Liver (tissue), 9 donors: Measurements from ENCODE around the gene HIPK2. TPM values are rescaled to one million over a fixed set of nuclear protein-coding genes. Genes with fewer than 3 reads are reported as not detected.

ENCODE experiments used
- DNase-seq: peaks from one replicate; pipeline ENCODE4 v3.0.0-alpha.2; 2017; ENCODE audit warnings: low spot score
- H3K27ac ChIP-seq, 2 donors: one replicate each; pipeline ENCODE4 v1.7.0; 2013; ENCODE audit warnings: inconsistent platforms in 2 of 2, low read length in 2 of 2, control low read depth in 1 of 2, low read depth in 1 of 2, mild to moderate bottlenecking in 1 of 2
- H3K27me3 ChIP-seq, 4 donors: one replicate each; pipeline versions ENCODE4 v1.6.1 to v1.7.0; 2013; ENCODE audit warnings: low read length in 3 of 4, inconsistent platforms in 1 of 4, mild to moderate bottlenecking in 1 of 4, moderate library complexity in 1 of 4; ENCODE audit not compliant: control insufficient read depth in 4 of 4, insufficient read depth in 4 of 4
- H3K36me3 ChIP-seq, 4 donors: one replicate each; pipeline versions ENCODE4 v1.6.1 to v1.7.0; 2013; ENCODE audit warnings: low read length in 3 of 4, mild to moderate bottlenecking in 3 of 4, low read depth in 1 of 4, moderate library complexity in 1 of 4; ENCODE audit not compliant: control insufficient read depth in 4 of 4, insufficient read depth in 3 of 4
- H3K4me1 ChIP-seq, 4 donors: one replicate each; pipeline versions ENCODE4 v1.6.1 to v1.7.0; 2013; ENCODE audit warnings: low read length in 3 of 4, mild to moderate bottlenecking in 3 of 4, moderate library complexity in 1 of 4; ENCODE audit not compliant: control insufficient read depth in 4 of 4, insufficient read depth in 4 of 4
- H3K4me3 ChIP-seq, 3 donors: one replicate each; pipeline versions ENCODE4 v1.6.1 to v1.7.0; 2013; ENCODE audit warnings: low read length in 3 of 3, control low read depth in 1 of 3, low read depth in 1 of 3, mild to moderate bottlenecking in 1 of 3
- H3K9ac ChIP-seq, 2 donors: one replicate each; pipeline ENCODE4 v1.7.0; 2013; ENCODE audit warnings: low read length in 2 of 2, mild to moderate bottlenecking in 2 of 2, moderate library complexity in 2 of 2, control low read depth in 1 of 2, low read depth in 1 of 2
- H3K9me3 ChIP-seq, 4 donors: one replicate each; pipeline versions ENCODE4 v1.6.1 to v1.7.0; 2013; ENCODE audit warnings: low read length in 3 of 4; ENCODE audit not compliant: control insufficient read depth in 4 of 4
- CTCF ChIP-seq: fragments of 150-350 bp; IDR thresholded peaks from 2 replicates; pipeline ENCODE4 v1.5.1; 2017; ENCODE audit warnings: improper control_type of control experiment, low read depth, low read length; ENCODE audit not compliant: missing input control
- EGR1 ChIP-seq, 2 donors: IDR thresholded peaks; 2 replicates each; pipeline ENCODE4 v1.6.1; 2016 to 2018; ENCODE audit warnings: antibody characterized with exemption in 2 of 2, low read depth in 2 of 2
- FOXA1 ChIP-seq: IDR thresholded peaks from 2 replicates; pipeline ENCODE4 v1.6.1; 2016; ENCODE audit warnings: antibody characterized with exemption
- GABPA ChIP-seq, 2 donors: IDR thresholded peaks in 1 of 2; conservative IDR thresholded peaks in 1 of 2; 2 replicates each; pipeline ENCODE4 v1.6.1; 2016; ENCODE audit warnings: antibody characterized with exemption in 2 of 2, mild to moderate bottlenecking in 1 of 2, moderate library complexity in 1 of 2
- HNF4A ChIP-seq, 2 donors: conservative IDR thresholded peaks; 2 replicates each; pipeline ENCODE4 v1.6.1; 2016; ENCODE audit warnings: antibody characterized with exemption in 2 of 2, mild to moderate bottlenecking in 2 of 2
- HNF4G ChIP-seq: IDR thresholded peaks from 2 replicates; pipeline ENCODE4 v1.6.1; 2016; ENCODE audit warnings: antibody characterized with exemption
- JUND ChIP-seq, 2 donors: IDR thresholded peaks; 2 replicates each; pipeline ENCODE4 v1.6.1; 2016; ENCODE audit warnings: antibody characterized with exemption in 2 of 2
- NR2F2 ChIP-seq: IDR thresholded peaks from 2 replicates; pipeline ENCODE4 v1.6.1; 2016; ENCODE audit warnings: antibody characterized with exemption
- RAD21 ChIP-seq, 2 donors: IDR thresholded peaks; 2 replicates each; pipeline ENCODE4 v1.6.1; 2016; ENCODE audit warnings: antibody characterized with exemption in 2 of 2, mild to moderate bottlenecking in 2 of 2
- RXRA ChIP-seq, 2 donors: IDR thresholded peaks; 2 replicates each; pipeline ENCODE4 v1.6.1; 2017 to 2018; ENCODE audit warnings: antibody characterized with exemption in 2 of 2, mild to moderate bottlenecking in 1 of 2
- SP1 ChIP-seq: IDR thresholded peaks from 2 replicates; pipeline ENCODE4 v1.6.1; 2018; ENCODE audit warnings: antibody characterized with exemption, mild to moderate bottlenecking
- TAF1 ChIP-seq: conservative IDR thresholded peaks from 2 replicates; pipeline ENCODE4 v1.6.1; 2016; ENCODE audit warnings: antibody characterized with exemption, mild to moderate bottlenecking
- WGBS: extraction: QIAGEN DNeasy Blood & Tissue Kit; methylation state at CpG from one replicate; pipeline ENCODE4 v1.1.7; 2013; 5-methylcytosine and 5-hydroxymethylcytosine counted together
- polyA plus RNA-seq, 2 donors: library from polyadenylated mRNA; stranded (reverse) in 1 of 2; unstranded in 1 of 2; fragments of 200-250 nt in 1 of 2; fragments of >200 nt in 1 of 2; fragmentation: Nextera tagmentation in 1 of 2; extraction: Ambion mirVana in 1 of 2; gene quantifications; one replicate each; pipeline versions ENCODE4 v1.2.1 to v1.2.3, GENCODE V29; 2013 to 2015
- total RNA-seq, 2 donors: library from RNA; depleted of rRNA; stranded (reverse); fragments of >200 nt; gene quantifications; one replicate each; pipeline ENCODE4 v1.2.3, GENCODE V29; 2014
- TF ChIP-seq, protein P1 (sequence below): IDR thresholded peaks from 2 replicates; pipeline ENCODE4 v1.6.1; 2016; ENCODE audit warnings: antibody characterized with exemption
- TF ChIP-seq, protein P2 (sequence below): IDR thresholded peaks from 2 replicates; pipeline ENCODE4 v1.6.1; 2016; ENCODE audit warnings: antibody characterized with exemption
- TF ChIP-seq, protein P3 (sequence below): IDR thresholded peaks from 2 replicates; pipeline ENCODE4 v1.6.1; 2016; ENCODE audit warnings: antibody characterized with exemption
- donor health status: healthy.
- donor health status: healthy.
- donor health status: healthy.
- donor health status: healthy.
- donor health status: healthy.

The HIPK2 gene
- total and polyA plus RNA-seq, 4 donors: 13.1 to 48.8 (median 16.6) TPM

- no peaks in the 10 kb centered on the region for H3K9me3 ChIP-seq
- DNase-seq: no peak
- peak overlapping the region; percentile 84 to 96 for H3K27ac ChIP-seq
- no peaks in the 10 kb centered on the region for H3K36me3 ChIP-seq
- no peak overlapping the region for H3K4me3 ChIP-seq
- 79% methylated on average over 10 of the region's 10 CpGs for WGBS
- TF ChIP-seq EGR1 (IDR thresholded peaks at IDR 0.05; ENCODE audit: low read depth in 2 of 2): peak in 1 of 2 donors; percentile 19
- TF ChIP-seq, protein P1, sequence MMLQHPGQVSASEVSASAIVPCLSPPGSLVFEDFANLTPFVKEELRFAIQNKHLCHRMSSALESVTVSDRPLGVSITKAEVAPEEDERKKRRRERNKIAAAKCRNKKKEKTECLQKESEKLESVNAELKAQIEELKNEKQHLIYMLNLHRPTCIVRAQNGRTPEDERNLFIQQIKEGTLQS: no peak
- H3K4me1 ChIP-seq: peaks cover 18 to 74% (median 58%) of the 10 kb centered on the region in 4 donors
- H3K27me3 ChIP-seq: no peaks in the 10 kb centered on the region
- H3K9ac ChIP-seq: no peak overlapping the region
Measured at GRCh38 chr7:139737221-139738100, 40.3 kb downstream of the HIPK2 start.

DNA sequence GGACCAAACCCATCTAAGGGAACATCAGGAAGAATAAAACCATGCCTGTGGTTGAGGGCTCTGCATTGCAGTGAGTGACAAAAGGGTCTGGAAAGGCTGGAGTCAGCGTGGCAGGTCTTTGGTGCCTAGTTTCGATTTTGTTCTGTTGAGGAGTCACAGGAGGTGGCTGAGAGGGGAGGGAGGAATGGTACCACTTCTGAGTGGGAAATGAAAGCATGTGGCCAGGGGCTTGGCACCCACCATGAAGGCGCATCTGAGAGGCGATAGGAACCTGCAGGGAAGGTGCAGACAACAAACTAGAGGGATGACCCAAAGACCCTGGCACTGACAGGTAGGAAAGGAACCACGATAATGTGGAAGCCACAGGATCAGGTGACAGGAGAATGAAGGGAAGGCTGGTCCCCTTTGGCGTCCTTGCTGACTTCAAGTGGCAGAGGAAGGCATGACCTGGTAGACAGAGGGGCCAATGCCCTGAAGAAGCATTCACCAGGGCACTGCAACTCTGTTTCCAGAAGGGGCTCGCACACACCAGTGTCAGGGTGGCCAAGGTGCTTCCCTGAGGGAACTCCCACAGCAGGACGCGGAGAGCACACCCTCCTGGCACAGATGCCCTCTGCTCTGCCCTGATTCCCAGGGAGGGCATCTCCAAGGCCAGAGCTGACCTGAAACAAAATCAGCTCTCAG lies 41.7 kb downstream of the HIPK2 start:
- 83% methylated on average over 9 of the region's 9 CpGs for WGBS
- no peak for TF ChIP-seq CTCF
- no peak for TF ChIP-seq FOXA1
- no peak for TF ChIP-seq EGR1 (IDR thresholded peaks at IDR 0.05; ENCODE audit: low read depth in 2 of 2)
- TF ChIP-seq RAD21 (IDR thresholded peaks at IDR 0.05): no peak
- TF ChIP-seq NR2F2: no peak

DNA sequence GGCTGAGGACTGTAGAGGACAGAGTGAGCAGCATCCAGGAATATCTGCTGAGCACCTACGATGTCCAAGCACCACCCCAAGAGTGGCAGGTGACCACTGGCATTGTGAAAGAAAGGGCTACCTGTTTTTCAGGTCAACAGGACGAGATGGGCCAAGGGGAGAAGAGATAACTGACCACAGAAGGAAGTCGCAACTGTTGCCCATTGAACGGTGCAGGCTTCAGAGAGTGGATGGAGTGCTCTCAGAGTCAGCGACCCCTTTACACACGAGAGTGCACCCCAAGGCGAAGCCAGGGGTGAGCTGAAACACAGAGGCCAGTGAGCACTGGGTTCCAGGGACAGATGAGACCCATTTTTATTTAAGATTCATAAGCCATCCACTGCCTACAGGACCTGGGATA lies 42.3 kb downstream of the HIPK2 start:
- Histone ChIP-seq H3K9me3 (no peaks in the 10 kb centered on the region), H3K4me3 (no peak overlapping the region), H3K36me3 (no peaks in the 10 kb centered on the region), H3K9ac (no peak overlapping the region), H3K27me3 (no peaks in the 10 kb centered on the region), H3K4me1 (peaks cover 15 to 80% (median 64%) of the 10 kb centered on the region in 4 donors), H3K27ac (peak overlapping the region in 1 of 2 donors; percentile 42)
- WGBS: 77% methylated on average over 7 of the region's 7 CpGs
- no peak for TF ChIP-seq FOXA1
- no peak for TF ChIP-seq RAD21 (IDR thresholded peaks at IDR 0.05)
- TF ChIP-seq HNF4A (conservative IDR thresholded peaks at IDR 0.05): no peak
- TF ChIP-seq HNF4G: no peak
- TF ChIP-seq, protein P2, sequence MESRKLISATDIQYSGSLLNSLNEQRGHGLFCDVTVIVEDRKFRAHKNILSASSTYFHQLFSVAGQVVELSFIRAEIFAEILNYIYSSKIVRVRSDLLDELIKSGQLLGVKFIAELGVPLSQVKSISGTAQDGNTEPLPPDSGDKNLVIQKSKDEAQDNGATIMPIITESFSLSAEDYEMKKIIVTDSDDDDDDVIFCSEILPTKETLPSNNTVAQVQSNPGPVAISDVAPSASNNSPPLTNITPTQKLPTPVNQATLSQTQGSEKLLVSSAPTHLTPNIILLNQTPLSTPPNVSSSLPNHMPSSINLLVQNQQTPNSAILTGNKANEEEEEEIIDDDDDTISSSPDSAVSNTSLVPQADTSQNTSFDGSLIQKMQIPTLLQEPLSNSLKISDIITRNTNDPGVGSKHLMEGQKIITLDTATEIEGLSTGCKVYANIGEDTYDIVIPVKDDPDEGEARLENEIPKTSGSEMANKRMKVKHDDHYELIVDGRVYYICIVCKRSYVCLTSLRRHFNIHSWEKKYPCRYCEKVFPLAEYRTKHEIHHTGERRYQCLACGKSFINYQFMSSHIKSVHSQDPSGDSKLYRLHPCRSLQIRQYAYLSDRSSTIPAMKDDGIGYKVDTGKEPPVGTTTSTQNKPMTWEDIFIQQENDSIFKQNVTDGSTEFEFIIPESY: no peak
- TF ChIP-seq TAF1: no peak
- no peak for TF ChIP-seq JUND (IDR thresholded peaks at IDR 0.05)
- TF ChIP-seq SP1: no peak
- TF ChIP-seq GABPA (IDR thresholded peaks at IDR 0.05 in 1 of 2, conservative IDR thresholded peaks at IDR 0.05 in 1 of 2): no peak
- TF ChIP-seq, protein P3, sequence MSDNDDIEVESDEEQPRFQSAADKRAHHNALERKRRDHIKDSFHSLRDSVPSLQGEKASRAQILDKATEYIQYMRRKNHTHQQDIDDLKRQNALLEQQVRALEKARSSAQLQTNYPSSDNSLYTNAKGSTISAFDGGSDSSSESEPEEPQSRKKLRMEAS: no peak
- no peak for TF ChIP-seq RXRA (IDR thresholded peaks at IDR 0.05)
- no peak for TF ChIP-seq EGR1 (IDR thresholded peaks at IDR 0.05; ENCODE audit: low read depth in 2 of 2)
- no peak for TF ChIP-seq CTCF
- DNase-seq: no peak

More for the DNA sequence above, 41.7 kb downstream of the HIPK2 start:
- H3K36me3 ChIP-seq: no peaks in the 10 kb centered on the region
- no peaks in the 10 kb centered on the region for H3K9me3 ChIP-seq
- H3K9ac ChIP-seq: no peak overlapping the region
- H3K4me1 ChIP-seq: peaks cover 17 to 77% (median 62%) of the 10 kb centered on the region in 4 donors
- DNase-seq: no peak
- peak overlapping the region; percentile 15 to 42 for H3K27ac ChIP-seq
- no peak overlapping the region for H3K4me3 ChIP-seq
- no peaks in the 10 kb centered on the region for H3K27me3 ChIP-seq
